Esophagus muscularis mucosa (tissue), 4 donors: ENCODE data around the gene ARHGEF2.

Source experiments
- EP300 ChIP-seq: sonication (generic); formaldehyde crosslinking; IDR thresholded peaks from one replicate; pipeline ENCODE4 v1.6.1; 2017; ENCODE audit warnings: antibody characterized with exemption
- POLR2A ChIP-seq: fragments of 450-650 bp; IDR thresholded peaks from one replicate; pipeline ENCODE4 v1.6.1; 2017; ENCODE audit warnings: antibody characterized with exemption, moderate library complexity, mild to moderate bottlenecking, low read depth
- POLR2AphosphoS5 ChIP-seq, 2 donors: sonication (generic); formaldehyde crosslinking; IDR thresholded peaks; one replicate each; pipeline ENCODE4 v1.6.1; 2017; ENCODE audit warnings: antibody characterized with exemption in 2 of 2
- TF ChIP-seq, protein P1 (sequence below), 3 experiments: fragments of 200-600 bp in 2 of 3; fragments of 450-650 bp in 1 of 3; sonication (generic) in 2 of 3; IDR thresholded peaks; one replicate each; pipeline ENCODE4 v1.5.1; 2017 to 2019; ENCODE audit warnings: antibody characterized with exemption in 3 of 3, mild to moderate bottlenecking in 2 of 3, moderate library complexity in 1 of 3

DNA sequence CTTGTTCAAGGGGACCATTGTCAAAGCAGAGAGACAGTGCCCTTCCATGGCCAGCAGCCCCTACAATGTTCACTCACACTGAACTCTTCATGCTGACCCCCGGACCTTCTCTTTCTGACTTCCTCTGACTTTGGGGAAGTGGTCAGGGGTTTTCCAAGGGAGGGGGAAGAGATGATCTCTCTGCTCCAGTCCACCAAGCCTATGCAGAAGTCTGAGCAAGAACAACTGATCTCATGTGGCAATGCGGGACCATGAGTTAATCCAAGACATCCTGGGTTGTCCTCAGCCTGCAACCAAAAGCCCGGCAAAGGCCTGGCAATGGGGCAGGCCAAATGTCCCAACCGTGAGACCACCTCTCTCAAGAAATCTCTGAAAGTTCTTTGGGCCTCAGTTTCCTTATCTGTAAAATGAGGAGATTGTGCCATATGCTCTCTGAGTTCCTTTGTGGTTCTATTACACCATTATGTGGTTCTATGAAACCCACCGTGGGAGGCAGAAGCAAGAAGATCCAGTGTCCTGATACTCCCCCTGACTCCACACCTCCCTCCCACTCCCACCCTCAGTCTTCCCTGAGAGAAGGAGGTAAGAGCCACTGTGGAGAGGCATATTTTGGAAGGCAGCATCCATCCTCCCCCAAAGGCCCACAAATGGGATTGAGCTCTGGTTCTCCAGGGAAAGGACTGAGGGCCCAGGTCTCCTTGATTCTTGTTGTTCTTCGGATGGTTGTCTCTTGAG lies 11.8 kb upstream of the ARHGEF2 start:
- TF ChIP-seq, protein P1, sequence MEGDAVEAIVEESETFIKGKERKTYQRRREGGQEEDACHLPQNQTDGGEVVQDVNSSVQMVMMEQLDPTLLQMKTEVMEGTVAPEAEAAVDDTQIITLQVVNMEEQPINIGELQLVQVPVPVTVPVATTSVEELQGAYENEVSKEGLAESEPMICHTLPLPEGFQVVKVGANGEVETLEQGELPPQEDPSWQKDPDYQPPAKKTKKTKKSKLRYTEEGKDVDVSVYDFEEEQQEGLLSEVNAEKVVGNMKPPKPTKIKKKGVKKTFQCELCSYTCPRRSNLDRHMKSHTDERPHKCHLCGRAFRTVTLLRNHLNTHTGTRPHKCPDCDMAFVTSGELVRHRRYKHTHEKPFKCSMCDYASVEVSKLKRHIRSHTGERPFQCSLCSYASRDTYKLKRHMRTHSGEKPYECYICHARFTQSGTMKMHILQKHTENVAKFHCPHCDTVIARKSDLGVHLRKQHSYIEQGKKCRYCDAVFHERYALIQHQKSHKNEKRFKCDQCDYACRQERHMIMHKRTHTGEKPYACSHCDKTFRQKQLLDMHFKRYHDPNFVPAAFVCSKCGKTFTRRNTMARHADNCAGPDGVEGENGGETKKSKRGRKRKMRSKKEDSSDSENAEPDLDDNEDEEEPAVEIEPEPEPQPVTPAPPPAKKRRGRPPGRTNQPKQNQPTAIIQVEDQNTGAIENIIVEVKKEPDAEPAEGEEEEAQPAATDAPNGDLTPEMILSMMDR (IDR thresholded peaks at IDR 0.05): no peak
- no peak for TF ChIP-seq POLR2A
- no peak for TF ChIP-seq EP300
- no peak for TF ChIP-seq POLR2AphosphoS5 (IDR thresholded peaks at IDR 0.05)
